IPS DF 4.7 (cell line): Measurements from ENCODE around the gene TSTD2.
A peak's percentile ranks its signal among the peaks of the same experiment; 100 is the strongest.

Experiments used
- DNase-seq: peaks from one replicate; pipeline ENCODE4 v3.0.0-alpha.2; 2013; ENCODE audit warnings: low spot score; ENCODE audit errors: extremely low read depth

Gene TSTD2

DNA sequence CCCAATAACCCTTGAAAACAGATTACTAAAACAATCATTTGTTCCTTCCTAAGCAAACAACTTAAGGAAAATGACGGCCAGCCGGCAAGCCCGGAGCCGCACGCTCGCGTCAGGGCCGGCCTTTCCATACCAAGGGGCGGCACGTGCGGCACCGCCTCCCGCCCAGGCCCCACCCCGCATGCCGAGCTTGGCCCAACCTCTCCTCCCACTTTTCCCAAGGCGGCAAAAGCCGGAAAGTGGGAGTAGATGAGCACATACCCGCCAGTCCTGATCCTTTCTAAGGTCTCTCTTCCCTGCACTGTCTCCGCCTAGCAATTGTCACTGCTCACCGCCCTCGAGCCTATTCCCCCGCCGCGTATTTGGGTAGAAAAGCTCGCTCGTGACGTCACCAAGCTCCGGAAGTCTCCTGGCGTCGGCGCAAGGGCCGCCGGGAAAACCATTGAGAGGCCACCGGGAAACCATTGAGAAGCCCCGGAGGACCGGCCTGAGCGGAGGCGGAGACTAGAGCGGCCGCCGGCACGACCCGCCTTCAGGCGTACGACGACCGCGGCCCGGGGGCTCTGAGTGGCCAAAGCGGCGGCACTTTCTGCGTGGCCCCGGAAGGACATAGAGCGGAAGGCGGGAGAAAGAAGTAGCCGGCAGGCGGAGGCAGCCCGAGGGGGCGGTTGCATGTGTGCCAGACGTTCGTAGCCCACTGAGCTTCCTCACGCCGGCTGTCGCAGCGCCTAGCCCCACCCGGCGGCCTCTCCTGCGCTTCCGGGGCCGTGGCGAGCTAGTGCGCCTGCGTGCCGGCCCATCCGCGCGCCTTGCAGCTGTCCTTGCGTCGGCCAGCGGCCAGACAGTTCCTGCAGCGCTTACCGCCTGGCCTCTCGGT is at the start of gene TSTD2, which contains the start of gene NCBP1:
Gene TSTD2, minus strand, starts transcription at position 384 of the 874 bp plus-strand sequence. CDS start 5,806 bp downstream, outside the sequence.
Gene NCBP1, plus strand, starts transcription at position 837 of the 874 bp plus-strand sequence. CDS start 61 bp downstream, outside the sequence.
- peak; percentile 74 for DNase-seq

DNA sequence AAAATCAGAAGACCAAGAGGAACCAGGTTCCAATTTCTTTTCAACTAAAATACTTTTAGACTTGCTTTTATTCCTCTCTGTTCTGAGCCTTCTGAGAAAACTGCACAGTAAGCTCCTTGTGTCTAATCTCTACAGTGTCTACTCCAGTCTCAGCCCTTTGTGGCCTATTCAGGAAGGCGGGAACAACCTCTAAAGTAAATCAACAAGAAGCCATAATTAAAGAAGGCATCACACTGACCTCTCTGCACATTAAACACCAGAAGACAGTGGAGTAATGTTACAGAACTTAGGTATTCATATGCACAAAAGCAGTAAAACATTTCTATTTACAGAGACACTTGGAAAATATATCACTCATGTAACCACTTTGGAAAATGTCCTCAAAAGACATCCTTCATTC is 49.1 kb upstream of the TSTD2 start:
- no peak for DNase-seq

GRCh38 chr9:97675655-97676054 is 42.5 kb upstream of the TSTD2 start:
- no peak for DNase-seq

- DNase-seq, result no peak
Observed at GRCh38 chr9:97673922-97674321, 40.8 kb upstream of the TSTD2 start.

DNA sequence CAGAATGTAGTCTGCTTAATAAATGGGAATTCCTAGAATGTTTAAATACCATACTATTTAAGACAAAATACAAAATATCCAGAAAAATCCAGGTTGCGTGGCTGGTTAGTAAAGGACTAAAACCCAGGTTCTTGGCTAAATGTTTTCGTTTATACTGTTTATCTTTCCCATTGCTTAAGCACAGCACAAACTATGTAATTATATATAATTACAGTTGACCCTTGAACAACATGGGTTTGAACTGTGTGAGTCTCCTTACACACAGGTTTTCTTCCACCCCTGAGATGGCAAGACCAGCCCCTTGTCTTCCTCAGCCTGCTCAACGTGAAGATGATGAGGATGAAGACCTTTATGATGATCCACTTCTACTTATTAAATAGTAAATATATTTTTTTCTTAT is 39.2 kb upstream of the TSTD2 start:
- no peak for DNase-seq

GRCh38 chr9:97670586-97670985 is 37.4 kb upstream of the TSTD2 start:
- no peak for DNase-seq

GRCh38 chr9:97668485-97668884 is 35.3 kb upstream of the TSTD2 start:
- DNase-seq, result no peak

- DNase-seq, result no peak
Observed at GRCh38 chr9:97666907-97667686, 33.9 kb upstream of the TSTD2 start.

DNA sequence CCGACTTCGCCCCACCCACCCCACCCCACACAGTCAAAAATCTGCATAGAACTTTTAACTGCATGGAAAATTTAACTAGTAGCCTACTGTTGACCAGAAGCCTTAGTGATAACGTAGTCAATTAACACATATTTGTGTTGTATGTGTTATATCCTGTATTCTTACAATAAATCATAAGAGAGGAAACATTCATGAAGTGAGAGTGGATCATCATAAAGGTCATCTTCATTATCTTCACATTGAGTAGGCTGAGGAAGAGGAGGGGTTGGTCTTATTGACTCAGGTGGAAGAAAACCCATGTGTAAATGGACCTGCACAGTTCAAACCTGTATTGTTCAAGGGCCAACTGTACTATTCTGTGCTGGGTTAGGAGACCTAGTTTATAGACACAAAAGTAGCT is 32.6 kb upstream of the TSTD2 start:
- no peak for DNase-seq

GRCh38 chr9:97660847-97661246 is 27.7 kb upstream of the TSTD2 start:
- no peak for DNase-seq

DNA sequence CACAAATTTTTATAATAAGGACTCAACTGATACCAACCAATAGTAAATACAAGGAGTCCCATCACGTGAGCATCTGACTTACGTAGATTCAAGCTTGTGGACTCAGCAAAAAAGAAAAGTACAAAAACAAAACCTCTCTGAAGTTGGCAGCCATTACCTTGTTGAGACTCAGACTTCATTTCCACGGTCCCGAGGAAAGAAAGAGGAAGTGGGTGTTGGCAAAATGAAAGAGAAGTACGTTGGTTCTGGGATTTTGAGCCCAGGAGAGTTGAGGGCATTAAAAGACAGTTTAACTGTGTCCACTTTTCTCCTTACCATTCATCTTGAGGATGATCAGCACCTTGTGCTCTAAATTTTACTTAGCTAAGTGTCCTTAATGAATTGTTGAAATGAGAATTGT is 27.2 kb upstream of the TSTD2 start:
- DNase-seq, result no peak

DNA sequence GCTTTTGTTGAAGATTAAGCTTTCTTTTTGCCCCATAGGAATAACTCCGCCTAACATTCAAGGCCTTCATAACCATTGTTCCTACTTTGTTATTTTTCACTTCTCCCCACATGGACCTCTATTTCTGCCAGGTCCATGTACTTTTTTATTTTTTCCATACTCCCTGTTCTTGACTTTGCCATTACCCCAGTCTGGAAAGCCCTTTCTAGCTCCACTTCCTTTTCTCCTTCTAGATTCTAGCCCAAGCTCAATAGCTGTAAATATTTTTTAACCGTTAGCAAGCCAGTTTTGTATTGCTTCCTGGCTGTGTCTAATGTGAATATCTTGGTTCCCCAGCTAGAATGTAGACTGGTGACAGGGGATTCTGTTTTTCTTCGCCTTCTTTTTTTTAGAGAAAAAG is 26.6 kb upstream of the TSTD2 start:
- no peak for DNase-seq

- no peak for DNase-seq
Observed at GRCh38 chr9:97658707-97659106, 25.5 kb upstream of the TSTD2 start.

- no peak for DNase-seq
Observed at GRCh38 chr9:97651646-97652045, 18.5 kb upstream of the TSTD2 start.

- no peak for DNase-seq
Observed at GRCh38 chr9:97647996-97648395, 14.8 kb upstream of the TSTD2 start.

DNA sequence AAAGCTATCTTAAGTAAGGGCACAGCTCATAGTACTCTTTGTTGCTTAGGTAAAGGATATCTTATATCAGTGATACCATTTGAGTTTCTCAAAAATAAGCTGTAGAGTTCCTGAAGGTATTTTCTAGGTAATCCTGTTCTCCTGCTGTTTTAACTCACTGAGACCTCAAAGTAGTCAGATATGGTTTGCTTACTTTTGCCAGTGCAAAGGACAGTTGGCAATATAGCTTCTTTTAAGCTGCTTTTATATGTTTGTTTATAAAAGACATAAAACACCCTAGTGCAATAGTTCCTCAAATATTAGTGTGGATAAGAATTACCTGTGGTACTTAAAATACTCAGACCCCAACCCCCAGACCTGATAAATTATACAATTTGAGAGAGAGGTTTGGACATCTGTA is 12.6 kb upstream of the TSTD2 start:
- no peak for DNase-seq

GRCh38 chr9:97640325-97640724 is 7.2 kb upstream of the TSTD2 start:
- no peak for DNase-seq

DNA sequence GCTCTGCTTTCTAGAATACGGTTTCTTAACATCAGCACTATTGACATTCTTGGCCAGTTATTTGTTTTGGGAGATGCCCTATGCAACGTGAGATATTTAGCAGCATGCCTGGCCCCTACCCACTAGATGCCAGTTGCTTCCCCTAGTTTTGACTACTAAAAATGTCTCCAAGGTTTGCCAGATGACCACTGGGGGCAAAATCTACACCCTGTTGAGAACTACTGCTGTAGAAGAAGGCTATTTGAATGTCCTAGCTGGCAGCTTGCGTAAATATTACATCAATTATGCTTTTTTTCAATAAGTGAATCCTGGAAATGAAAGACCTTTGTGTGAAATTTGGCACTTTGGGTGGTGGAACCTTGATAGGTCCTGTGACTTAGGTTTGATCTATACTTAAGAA is 5.5 kb upstream of the TSTD2 start:
- no peak for DNase-seq

DNA sequence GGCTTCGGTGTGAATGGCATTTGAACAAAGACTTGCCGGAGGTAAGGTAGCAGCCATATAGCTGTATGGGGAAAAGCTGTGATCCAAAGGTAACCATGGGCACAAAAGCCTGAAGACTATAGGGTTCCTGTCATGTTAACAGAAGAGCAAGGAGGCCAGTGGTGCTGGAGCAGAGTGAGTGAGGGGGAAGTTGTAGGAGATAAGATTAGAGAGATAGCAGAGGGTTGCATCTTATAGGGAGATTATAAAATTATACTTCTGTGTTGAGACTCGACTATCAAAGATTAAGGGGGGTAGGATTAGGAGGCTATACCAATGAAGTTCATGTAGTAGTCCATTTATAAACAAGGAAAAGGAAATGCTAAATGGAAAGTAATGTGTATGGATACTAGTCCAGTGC is 3.7 kb upstream of the TSTD2 start:
- no peak for DNase-seq

- DNase-seq, result no peak
Observed at GRCh38 chr9:97635026-97635425, 1.9 kb upstream of the TSTD2 start.

DNA sequence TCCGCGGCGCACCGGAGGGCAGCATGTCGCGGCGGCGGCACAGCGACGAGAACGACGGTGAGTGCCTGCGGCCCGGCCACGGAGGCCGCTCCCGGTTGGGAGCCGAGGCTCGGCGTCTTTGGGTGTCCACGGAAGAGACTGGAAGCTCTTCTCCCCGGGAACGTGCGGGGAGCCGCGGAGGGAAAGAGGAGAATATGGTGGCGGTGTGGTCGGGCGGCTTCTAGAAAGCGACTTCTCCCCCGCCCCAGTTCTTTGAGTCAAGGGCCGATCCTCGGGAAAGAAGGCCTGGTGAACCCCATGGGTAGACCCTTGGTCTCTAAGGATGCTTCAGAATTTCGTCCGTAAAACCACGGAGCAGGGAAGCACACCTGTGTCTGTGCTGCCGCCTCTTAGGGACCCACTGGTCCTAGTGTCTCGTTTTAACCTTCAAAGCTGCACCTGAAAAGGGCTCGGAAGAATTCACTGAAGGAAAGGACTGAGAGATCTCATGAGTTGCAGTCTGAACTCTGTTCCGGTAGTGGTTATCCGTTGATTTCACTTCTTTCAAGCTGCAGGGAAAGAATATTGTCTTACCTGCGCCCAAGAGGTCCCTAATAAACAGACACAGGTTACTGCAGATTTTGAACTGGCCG is 807 bp upstream of the TSTD2 start:
- no peak for DNase-seq
